NCI-H446 (cell line): ENCODE measurements around the gene ARMH3.

Source experiments
- DNase-seq, 2 experiments: peaks; one replicate each; lab custom pipeline; 2025; lab: John Stamatoyannopoulos, UW

ARMH3 gene

GRCh38 chr10:101830322-101831168, 225.4 kb downstream of the ARMH3 start:
- DNase-seq, result no peak

GRCh38 chr10:101829561-101830315, 226.2 kb downstream of the ARMH3 start:
- DNase-seq, result no peak

GRCh38 chr10:101828766-101829551, 227.0 kb downstream of the ARMH3 start:
- DNase-seq, result no peak

- DNase-seq, result no peak
Observed at GRCh38 chr10:101827919-101828600, 227.9 kb downstream of the ARMH3 start.

GRCh38 chr10:101826852-101827434, 229.0 kb downstream of the ARMH3 start:
- DNase-seq, result no peak

- DNase-seq, result no peak
Observed at GRCh38 chr10:101824736-101825135, 231.2 kb downstream of the ARMH3 start.

GRCh38 chr10:101818872-101819633, 236.9 kb downstream of the ARMH3 start:
- no peak for DNase-seq

GRCh38 chr10:101818119-101818871, 237.7 kb downstream of the ARMH3 start, which contains the start of gene OGA:
TSS of gene OGA (minus strand) at chr10:101818444. CDS start at chr10:101818022, 422 bp downstream.
- peak; percentile 92 to 96 for DNase-seq

- DNase-seq, result peak in 1 of 2 experiments; percentile 16
Observed at GRCh38 chr10:101817337-101818118, 238.4 kb downstream of the ARMH3 start.

- no peak for DNase-seq
Observed at GRCh38 chr10:101816913-101817336, 239.0 kb downstream of the ARMH3 start.

GRCh38 chr10:101816376-101816775, 239.6 kb downstream of the ARMH3 start:
- DNase-seq, result no peak

GRCh38 chr10:101814466-101815071, 241.4 kb downstream of the ARMH3 start:
- DNase-seq, result no peak

GRCh38 chr10:101812606-101813005, 243.4 kb downstream of the ARMH3 start:
- DNase-seq, result no peak

- DNase-seq, result no peak
Observed at GRCh38 chr10:101807158-101807557, 248.8 kb downstream of the ARMH3 start.

- no peak for DNase-seq
Observed at GRCh38 chr10:101803511-101803910, 252.5 kb downstream of the ARMH3 start.

GRCh38 chr10:101797403-101798059, 258.4 kb downstream of the ARMH3 start:
- DNase-seq, result no peak
